A673 (cell line): Measurements from ENCODE around the gene ACOT8. TPM values are rescaled to one million over a fixed set of nuclear protein-coding genes. Genes with fewer than 3 reads are reported as not detected.

Source experiments
- BruUV-seq: library from RNA; stranded (reverse); fragments of 400-500 nt; replicated peaks from 2 replicates; lab custom pipeline; 2021; lab: Mats Ljungman, UMichigan
- CTCF ChIA-PET: fragments of 300-600 bp; sonication (Branson Sonifier 250); formaldehyde crosslinking; loops from one replicate; lab custom pipeline; 2022; ENCODE audit warnings: antibody characterized with exemption; lab: Charles Lee
- POLR2A ChIA-PET: fragments of 300-600 bp; sonication (Branson Sonifier 250); formaldehyde crosslinking; loops from one replicate; lab custom pipeline; 2022; ENCODE audit warnings: antibody characterized with exemption; ENCODE audit not compliant: low non-redundant PET; lab: Charles Lee
- DNase-seq: peaks from one replicate; pipeline ENCODE4 v3.0.0-alpha.2; 2015; ENCODE audit warnings: low spot score
- H3K27ac ChIP-seq: fragments of 200-600 bp; sonication (generic); 2 replicates; pipeline ENCODE4 v1.5.1; 2016; ENCODE audit warnings: mixed run types, low read depth, mild to moderate bottlenecking, mixed read lengths, antibody characterized with exemption, low read length; ENCODE audit not compliant: poor library complexity, severe bottlenecking
- H3K27me3 ChIP-seq: fragments of 200-600 bp; sonication (generic); replicated peaks from 2 replicates; pipeline ENCODE4 v1.6.1; 2017; ENCODE audit warnings: mixed run types, low read depth, mild to moderate bottlenecking, mixed read lengths, antibody characterized with exemption, low read length; ENCODE audit not compliant: insufficient read depth, poor library complexity
- H3K36me3 ChIP-seq: fragments of 200-600 bp; sonication (generic); 2 replicates; pipeline ENCODE4 v1.6.1; 2016; ENCODE audit warnings: mixed run types, mild to moderate bottlenecking, mixed read lengths, antibody characterized with exemption, low read length; ENCODE audit not compliant: insufficient read depth, poor library complexity, severe bottlenecking
- H3K4me1 ChIP-seq: fragments of 200-600 bp; sonication (generic); 2 replicates; pipeline ENCODE4 v1.6.1; 2017; ENCODE audit warnings: mixed run types, mild to moderate bottlenecking, mixed read lengths, antibody characterized with exemption, low read length; ENCODE audit not compliant: insufficient read depth, poor library complexity, severe bottlenecking
- H3K4me3 ChIP-seq: fragments of 200-600 bp; sonication (generic); 2 replicates; pipeline ENCODE4 v1.5.1; 2016; ENCODE audit warnings: low read depth, mixed run types, mild to moderate bottlenecking, mixed read lengths, low read length; ENCODE audit not compliant: poor library complexity, severe bottlenecking
- H3K9me3 ChIP-seq: fragments of 200-600 bp; sonication (generic); 2 replicates; pipeline ENCODE4 v1.6.1; 2016; ENCODE audit warnings: mixed run types, low read depth, mild to moderate bottlenecking, mixed read lengths, antibody characterized with exemption, low read length; ENCODE audit not compliant: poor library complexity, severe bottlenecking
- CTCF ChIP-seq: fragments of 300-800, 200-600 bp; sonication (generic); conservative IDR thresholded peaks from 2 replicates; pipeline ENCODE4 v1.5.1; 2017; ENCODE audit warnings: low read depth, mild to moderate bottlenecking, antibody characterized with exemption, low read length, moderate library complexity, mixed read lengths
- EZH2 ChIP-seq: fragments of 200-600 bp; sonication (generic); IDR thresholded peaks from 2 replicates; pipeline ENCODE4 v1.6.1; 2017; ENCODE audit warnings: borderline replicate concordance, low read depth, mild to moderate bottlenecking, mixed read lengths, antibody characterized with exemption, low read length; ENCODE audit not compliant: poor library complexity, severe bottlenecking
- intact Hi-C: fragments of 100-400 bp; cut with micrococcal nuclease; formaldehyde crosslinking; loops from one replicate; pipeline ENCODE4 v1.10.0; 2022; ENCODE audit not compliant: unreplicated experiment
- total RNA-seq: library from RNA; stranded (reverse); gene quantifications from 2 replicates; pipeline ENCODE4 v1.2.3, GENCODE V29; 2021

ACOT8 gene
- total RNA-seq, 1 experiment from 2014 or later = 16.9 TPM

- Histone ChIP-seq H3K4me3 (no peak overlapping the region), H3K9me3 (no peaks in the 10 kb centered on the region), H3K27ac (no peak overlapping the region), H3K36me3 (no peaks in the 10 kb centered on the region), H3K27me3 (no peaks in the 10 kb centered on the region), H3K4me1 (peaks cover 8% of the 10 kb centered on the region)
- TF ChIP-seq CTCF = no peak
- TF ChIP-seq EZH2 = no peak
- ChIA-PET POLR2A (no interaction called here), CTCF (no interaction called here)
- DNase-seq = no peak
- no TSS peak for BruUV-seq
- intact Hi-C loops = no loop called here
Observed at GRCh38 chr20:45828589-45828988, 28.6 kb downstream of the ACOT8 start.

GRCh38 chr20:45827712-45828111 lies 29.5 kb downstream of the ACOT8 start:
- Histone ChIP-seq H3K27ac (no peak overlapping the region), H3K9me3 (no peaks in the 10 kb centered on the region), H3K27me3 (no peaks in the 10 kb centered on the region), H3K4me1 (peaks cover under 1% of the 10 kb centered on the region), H3K36me3 (no peaks in the 10 kb centered on the region), H3K4me3 (no peak overlapping the region)
- intact Hi-C loops = no loop called here
- no TSS peak for BruUV-seq
- DNase-seq = no peak
- ChIA-PET CTCF (no interaction called here), POLR2A (no interaction called here)
- TF ChIP-seq EZH2 = no peak
- no peak for TF ChIP-seq CTCF

GRCh38 chr20:45827030-45827652 lies 30.1 kb downstream of the ACOT8 start, which contains the start of gene TNNC2:
Gene TNNC2, minus strand, starts transcription at chr20:45827312. Its CDS starts 64 bp downstream, at chr20:45827248.
- CTCF ChIA-PET = no interaction called here

More at GRCh38 chr20:45827030-45827652, 30.1 kb downstream of the ACOT8 start, which contains the start of gene TNNC2:
- Histone ChIP-seq H3K9me3 (no peaks in the 10 kb centered on the region), H3K4me3 (no peak within 1 kb of the TSS), H3K27ac (no peak within 1 kb of the TSS), H3K27me3 (no peaks in the 10 kb centered on the region), H3K4me1 (no peaks in the 10 kb centered on the region), H3K36me3 (no peaks in the 10 kb centered on the region)
- BruUV-seq = no TSS peak
- DNase-seq = no peak
- TF ChIP-seq EZH2 = no peak
- no peak for TF ChIP-seq CTCF
- intact Hi-C loops = no loop called here
- POLR2A ChIA-PET = no interaction called here
